RKO (cell line): ENCODE measurements around the gene SAMD4B.

Experiments used
- DNase-seq: peaks from one replicate; pipeline ENCODE4 v3.0.0-alpha.2; 2016; ENCODE audit warnings: low spot score

SAMD4B gene

DNA sequence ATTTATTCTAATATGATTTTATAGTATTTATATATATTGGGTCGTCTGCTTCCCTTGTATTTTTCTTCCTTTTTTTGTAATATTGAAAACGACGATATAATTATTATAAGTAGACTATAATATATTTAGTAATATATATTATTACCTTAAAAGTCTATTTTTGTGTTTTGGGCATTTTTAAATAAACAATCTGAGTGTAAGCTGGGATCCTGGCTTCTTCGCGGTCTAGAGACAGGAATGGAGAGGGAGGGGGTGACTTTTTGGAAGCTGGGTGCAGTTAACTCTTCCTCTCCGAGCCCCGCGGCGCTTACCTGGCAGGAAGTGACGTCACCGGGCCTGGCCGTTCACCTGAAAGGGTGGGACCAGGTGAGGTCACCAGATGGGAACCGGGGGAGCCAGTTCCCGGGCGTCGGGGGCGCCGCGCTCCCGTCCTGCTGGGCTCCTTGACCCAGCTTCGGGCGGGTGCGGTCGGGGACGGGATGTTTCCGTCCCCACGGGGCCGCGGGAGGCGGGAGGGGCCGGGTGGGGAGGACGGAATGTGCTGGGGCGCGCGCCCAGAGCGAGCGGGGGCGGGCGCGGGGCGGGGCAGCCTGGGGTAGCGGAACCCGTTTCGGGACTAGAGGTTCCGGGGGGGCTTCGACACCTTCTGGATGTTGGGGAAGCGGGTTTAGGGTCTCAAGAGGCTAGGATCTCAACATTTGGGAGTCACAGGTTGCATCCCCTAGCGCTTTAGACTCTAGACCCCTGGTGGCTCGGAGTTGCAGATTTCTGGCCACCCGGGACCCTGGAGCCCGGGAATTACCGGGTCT is 67.2 kb downstream of the SAMD4B start:
- peak; percentile 69 for DNase-seq

DNA sequence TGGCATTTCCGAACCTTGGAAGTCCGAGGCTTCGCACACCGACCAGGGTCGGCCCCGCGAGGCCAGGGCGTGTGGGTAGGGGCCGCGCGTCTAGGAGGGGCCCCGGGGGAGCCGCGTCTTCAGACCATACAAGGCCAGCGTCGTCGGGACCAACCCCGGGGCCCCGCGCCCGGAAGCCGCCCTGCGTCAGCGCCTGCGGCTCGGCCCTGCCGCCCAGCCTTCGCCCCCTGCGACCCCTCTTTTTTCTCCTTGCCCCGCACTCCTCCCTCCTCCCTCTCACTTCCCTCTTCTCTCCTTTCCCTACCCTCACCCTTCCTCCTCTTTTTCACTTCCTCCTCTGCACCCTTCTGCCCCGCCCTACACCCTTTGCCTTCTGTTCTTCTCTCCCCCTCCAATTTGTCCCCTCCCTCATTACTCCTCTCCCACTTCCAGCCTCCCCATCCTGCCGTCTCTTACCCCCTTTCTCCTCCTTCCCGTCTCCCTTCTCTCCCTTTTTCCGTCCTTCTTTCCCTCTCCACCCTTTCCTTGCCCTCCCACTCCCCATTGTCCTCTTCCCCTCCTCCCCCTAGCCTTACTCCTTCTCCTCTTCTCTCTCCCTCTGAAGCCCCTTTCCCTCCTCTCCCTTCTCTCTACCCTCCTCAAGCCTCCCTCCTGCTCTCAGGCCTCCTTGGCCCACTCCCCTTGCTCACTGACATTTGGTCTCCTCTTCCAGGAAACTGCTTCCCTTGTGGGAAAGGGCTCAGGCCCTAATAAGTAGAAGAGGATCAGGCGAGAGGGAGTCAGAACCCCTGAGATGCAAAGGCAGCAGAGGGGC is 68.0 kb downstream of the SAMD4B start:
- peak; percentile 61 for DNase-seq

DNA sequence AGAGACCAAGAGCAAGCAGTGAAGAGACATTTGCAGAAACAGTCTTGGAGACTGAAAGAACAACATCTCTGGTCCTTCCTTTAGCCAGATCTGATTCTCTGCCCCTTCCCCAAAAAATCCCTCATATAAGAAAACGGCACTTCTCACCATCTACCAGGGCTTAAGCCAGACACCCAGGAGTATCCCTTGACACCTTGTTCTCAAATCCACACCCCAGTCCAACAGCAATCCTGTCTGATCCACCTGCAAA is 68.5 kb downstream of the SAMD4B start:
- no peak for DNase-seq

- peak; percentile 67 for DNase-seq
These were observed 69.0 kb downstream of the SAMD4B start for GRCh38 chr19:39411081-39411831.

DNA sequence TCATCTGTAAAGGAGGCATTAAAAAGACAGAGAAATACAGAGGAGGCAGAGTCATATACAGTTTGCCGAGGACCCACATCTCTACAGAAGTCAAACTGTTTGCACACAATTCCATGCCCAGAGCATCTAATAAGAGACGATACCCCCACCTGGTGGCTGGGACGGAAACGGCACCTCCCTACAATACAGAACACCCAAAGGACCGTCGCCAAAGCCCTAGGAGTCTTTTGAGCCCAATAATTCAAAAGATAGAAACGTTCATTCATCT is 69.5 kb downstream of the SAMD4B start:
- DNase-seq, result peak; percentile 93

DNA sequence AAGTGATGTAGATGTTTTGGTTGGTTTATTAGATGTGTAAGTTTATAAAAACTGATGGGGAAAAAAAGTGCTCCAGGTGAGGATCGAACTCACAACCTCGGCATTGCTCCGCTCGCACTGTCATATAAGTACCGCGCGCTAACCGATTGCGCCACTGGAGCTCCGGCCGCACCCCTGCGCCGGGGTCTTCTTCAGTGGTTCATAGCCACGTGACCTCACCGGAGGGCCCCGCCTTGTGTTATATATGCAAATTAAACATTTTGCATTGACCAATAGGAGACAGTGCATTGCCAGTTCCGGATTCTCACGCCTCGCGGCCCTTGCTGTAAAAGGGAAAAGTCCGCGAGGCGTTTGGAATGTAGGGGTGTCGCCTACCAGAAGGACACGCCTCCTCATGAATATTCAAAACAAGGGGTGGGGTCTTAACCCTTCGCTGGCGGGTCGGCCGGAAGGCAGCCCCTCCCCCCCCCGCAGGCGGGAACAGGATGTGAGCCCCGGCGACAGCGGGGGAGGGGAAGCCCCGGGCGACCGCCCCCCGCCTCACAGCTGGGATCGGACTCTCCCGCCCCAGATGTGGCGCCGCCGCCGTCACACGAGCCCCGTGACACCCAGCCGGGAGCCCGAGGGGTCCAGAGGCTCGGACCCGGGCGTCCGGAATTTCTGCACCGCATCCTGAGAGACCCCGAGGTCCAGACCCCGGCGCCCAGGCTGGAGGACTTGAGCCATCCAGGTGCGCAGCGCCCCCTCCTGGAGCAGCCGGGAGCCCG is 70.1 kb downstream of the SAMD4B start, which contains the start of gene PLEKHG2:
TSS of gene PLEKHG2 (plus strand) at position 570 of the 767 bp plus-strand sequence. CDS start 1,418 bp downstream, outside the sequence.
- peak; percentile 99 for DNase-seq

- DNase-seq, result no peak
These were observed 70.6 kb downstream of the SAMD4B start for GRCh38 chr19:39412867-39413271.

DNA sequence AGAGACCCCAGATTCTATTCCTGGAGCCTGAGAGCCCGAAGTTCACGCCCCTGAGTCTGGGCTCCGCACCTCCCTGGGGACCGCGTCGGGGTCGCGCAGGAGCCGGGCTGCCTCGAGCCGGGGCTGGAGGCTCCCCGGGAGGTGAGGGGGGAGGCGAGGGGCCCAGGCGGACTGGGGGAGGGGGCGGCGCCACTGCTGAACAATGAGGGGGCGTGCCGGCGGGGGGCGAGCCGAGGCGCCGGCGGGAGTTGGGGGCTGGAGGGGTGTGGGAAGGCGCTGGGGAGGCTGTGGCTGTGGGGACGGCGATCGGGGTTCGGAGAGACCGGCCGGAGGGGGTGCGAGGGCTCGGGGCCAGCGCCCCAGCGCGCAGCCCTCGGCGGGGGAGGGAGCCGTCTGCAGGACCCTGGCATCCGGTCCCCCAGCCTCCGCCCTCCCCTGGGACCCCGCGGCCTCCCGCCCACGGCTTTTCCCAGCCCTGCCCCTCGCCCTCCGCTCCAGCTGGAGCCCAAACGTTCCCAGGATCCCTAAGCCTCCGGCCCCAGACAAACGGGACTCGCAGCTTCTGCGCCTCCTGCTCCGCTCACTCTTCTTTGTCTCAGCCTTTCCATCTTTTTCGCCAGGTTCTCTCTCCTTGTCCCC is 71.2 kb downstream of the SAMD4B start:
- peak; percentile 55 for DNase-seq

GRCh38 chr19:39413911-39414608 is 71.8 kb downstream of the SAMD4B start:
- no peak for DNase-seq

DNA sequence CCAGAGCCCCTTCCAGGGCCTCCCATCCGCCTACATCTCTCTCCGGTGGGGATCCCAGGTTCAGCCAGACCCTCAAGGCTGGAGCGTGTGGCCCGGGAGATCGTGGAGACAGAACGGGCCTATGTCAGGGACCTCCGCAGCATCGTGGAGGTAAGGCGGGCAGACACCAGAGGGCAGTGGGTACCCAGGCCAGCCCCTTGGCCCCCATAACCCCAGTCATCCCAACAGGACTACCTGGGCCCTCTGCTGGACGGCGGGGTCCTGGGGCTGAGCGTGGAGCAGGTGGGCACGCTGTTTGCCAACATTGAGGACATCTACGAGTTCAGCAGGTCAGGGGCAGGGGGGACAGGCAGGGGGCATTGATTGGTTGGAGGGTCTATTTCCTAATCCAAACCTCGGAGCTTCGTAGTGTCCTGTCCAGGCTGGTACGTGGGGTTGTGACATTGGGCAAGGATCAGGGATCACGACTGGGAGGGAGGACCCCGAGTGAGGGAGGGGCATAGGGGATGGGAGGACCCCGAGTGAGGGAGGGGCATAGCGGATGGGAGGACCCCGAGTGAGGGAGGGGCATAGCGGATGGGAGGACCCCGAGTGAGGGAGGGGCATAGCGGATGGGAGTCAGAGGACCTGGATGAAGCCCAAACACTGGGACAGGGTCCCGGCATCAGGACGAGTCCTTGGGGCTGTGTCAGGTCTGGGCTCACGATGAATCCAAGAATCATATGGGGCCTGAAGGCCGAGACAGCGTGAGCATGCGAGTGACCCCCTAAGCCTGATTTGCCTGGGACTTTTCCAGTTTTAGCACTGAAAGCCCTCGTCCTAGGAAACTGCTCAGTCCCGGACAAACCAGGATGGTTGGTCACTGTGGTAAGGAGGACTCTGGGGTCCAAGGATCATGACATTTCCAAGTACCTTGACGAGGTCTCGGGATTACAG is 73.2 kb downstream of the SAMD4B start:
- DNase-seq, result no peak

GRCh38 chr19:39416152-39417120 is 74.2 kb downstream of the SAMD4B start:
- DNase-seq, result no peak

- no peak for DNase-seq
These were observed 75.4 kb downstream of the SAMD4B start for GRCh38 chr19:39417463-39418181.

GRCh38 chr19:39419003-39419402 is 76.8 kb downstream of the SAMD4B start:
- DNase-seq, result peak; percentile 55

GRCh38 chr19:39420769-39421168 is 78.5 kb downstream of the SAMD4B start:
- DNase-seq, result no peak

DNA sequence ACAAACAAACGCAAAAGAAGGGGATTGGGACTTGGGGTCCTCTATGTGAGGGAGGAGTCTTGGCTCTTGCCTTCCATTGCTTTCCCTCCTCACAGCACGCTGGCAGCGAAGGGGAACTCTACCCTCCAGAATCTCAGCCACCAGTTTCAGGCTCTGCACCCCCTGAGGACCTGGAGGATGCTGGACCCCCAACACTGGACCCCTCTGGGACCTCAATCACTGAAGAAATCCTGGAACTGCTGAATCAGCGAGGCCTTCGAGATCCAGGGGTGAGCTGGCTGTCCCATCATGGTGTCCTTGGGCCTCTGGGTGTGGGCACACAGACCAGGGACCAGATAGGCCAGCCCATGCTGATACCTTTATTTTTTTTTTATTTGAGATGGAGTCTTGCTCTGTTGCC is 79.8 kb downstream of the SAMD4B start:
- no peak for DNase-seq

DNA sequence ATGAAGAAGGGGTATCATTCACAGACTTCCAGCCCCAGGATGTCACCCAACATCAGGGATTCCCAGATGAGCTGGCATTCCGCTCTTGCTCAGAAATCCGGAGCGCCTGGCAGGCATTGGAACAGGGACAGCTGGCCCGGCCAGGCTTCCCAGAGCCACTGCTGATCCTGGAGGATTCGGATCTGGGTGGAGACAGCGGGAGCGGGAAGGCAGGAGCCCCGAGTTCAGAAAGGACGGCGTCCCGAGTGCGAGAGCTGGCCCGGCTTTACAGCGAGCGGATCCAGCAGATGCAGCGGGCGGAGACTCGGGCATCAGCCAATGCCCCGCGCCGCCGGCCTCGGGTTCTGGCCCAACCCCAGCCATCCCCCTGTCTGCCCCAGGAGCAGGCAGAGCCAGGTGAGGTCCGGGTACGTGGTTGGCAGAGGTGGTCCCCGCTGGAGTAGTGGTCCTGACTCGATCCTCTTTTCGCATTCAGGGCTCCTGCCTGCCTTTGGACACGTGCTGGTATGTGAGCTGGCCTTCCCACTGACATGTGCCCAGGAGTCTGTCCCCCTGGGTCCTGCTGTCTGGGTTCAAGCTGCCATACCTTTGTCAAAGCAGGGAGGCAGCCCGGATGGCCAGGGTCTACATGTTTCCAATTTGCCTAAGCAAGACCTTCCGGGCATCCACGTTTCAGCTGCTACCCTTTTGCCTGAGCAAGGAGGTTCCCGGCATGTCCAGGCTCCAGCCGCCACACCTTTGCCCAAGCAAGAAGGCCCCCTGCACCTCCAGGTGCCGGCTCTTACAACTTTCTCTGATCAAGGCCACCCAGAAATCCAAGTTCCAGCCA is 81.3 kb downstream of the SAMD4B start:
- DNase-seq, result no peak

- DNase-seq, result no peak
These were observed 82.7 kb downstream of the SAMD4B start for GRCh38 chr19:39424934-39425333.
